Measurements from ENCODE around the gene ADGRV1.
A peak's percentile ranks its signal among the peaks of the same experiment; 100 is the strongest.

Gene ADGRV1

GRCh38 chr5:90551376-90551775 is 7.2 kb upstream of the ADGRV1 start:
- Histone ChIP-seq H3K4me3 (ENCODE audit: insufficient read depth, low read depth, low read length) (no peak overlapping the region), H3K36me3 (ENCODE audit: control insufficient read depth, insufficient read depth, low read length) (no peaks in the 10 kb centered on the region), H3K4me1 (ENCODE audit: control insufficient read depth, insufficient read depth, low read length) (peaks cover 4% of the 10 kb centered on the region), H3K27me3 (ENCODE audit: control insufficient read depth, insufficient read depth, low read length, poor library complexity, severe bottlenecking) (peaks cover 2% of the 10 kb centered on the region), H3K27ac (ENCODE audit: insufficient read depth, low read depth, low read length, poor library complexity, severe bottlenecking) (no peak overlapping the region), H3K9me3 (ENCODE audit: control insufficient read depth, low read length) (no peaks in the 10 kb centered on the region)
- WGBS, 2 experiments: 90 to 95% methylated on average over 5 of the region's 5 CpGs

DNA sequence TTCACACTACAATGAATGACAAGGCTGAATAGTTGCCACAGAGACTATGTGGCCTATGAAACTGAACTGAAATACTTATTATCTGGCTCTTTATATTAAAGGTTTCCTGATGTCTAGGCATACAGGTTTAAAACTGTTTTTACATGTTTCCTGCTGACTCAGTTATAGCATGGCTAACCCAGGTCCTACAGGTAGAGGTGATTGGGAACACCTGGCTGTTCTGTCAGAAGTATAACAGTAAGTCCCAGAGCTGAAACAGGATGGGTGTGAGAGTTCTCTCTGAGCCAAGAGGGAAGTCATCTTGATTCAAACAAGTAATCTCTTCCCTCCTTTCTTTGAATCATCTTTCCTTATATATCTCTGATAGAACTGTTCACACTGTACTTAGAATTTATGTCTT is 4.9 kb upstream of the ADGRV1 start:
- Histone ChIP-seq H3K9me3 (ENCODE audit: control insufficient read depth, low read length) (no peaks in the 10 kb centered on the region), H3K4me1 (ENCODE audit: control insufficient read depth, insufficient read depth, low read length) (peaks cover 12% of the 10 kb centered on the region), H3K4me3 (ENCODE audit: insufficient read depth, low read depth, low read length) (no peak overlapping the region), H3K27me3 (ENCODE audit: control insufficient read depth, insufficient read depth, low read length, poor library complexity, severe bottlenecking) (peaks cover 19% of the 10 kb centered on the region), H3K36me3 (ENCODE audit: control insufficient read depth, insufficient read depth, low read length) (no peaks in the 10 kb centered on the region), H3K27ac (ENCODE audit: insufficient read depth, low read depth, low read length, poor library complexity, severe bottlenecking) (no peak overlapping the region)

DNA sequence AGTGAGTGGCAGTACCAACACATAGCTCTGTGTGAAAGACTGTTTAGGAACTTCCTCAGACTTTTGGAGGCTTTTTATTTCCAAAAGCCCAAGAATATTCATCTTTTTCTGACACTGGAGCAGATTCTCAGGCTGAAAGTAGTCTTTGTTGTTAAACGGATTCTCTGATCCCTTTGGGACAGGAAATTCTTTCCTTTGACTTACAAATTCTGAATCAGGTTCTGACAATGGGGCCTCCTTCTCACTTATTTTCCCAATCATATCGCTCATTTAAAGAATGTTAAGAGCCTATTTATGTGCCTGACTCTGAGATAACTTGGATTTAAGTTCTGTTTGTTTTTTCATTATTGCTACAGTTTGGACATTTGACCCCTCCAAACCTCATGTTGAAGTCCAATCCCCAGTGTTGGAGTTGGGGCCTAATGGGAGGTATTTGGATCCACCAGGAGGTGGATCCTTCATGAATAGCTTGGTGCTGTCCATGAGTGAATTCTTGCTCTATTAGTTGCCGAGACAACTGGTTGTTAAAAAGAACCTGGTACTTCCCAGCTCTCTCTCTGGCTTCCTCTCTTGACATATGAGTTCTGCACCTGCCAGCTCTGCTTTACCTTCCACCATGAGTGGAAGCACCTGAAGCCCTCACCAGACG is 4.1 kb upstream of the ADGRV1 start:
- Histone ChIP-seq H3K27ac (ENCODE audit: insufficient read depth, low read depth, low read length, poor library complexity, severe bottlenecking) (no peak overlapping the region), H3K4me3 (ENCODE audit: insufficient read depth, low read depth, low read length) (no peak overlapping the region), H3K9me3 (ENCODE audit: control insufficient read depth, low read length) (no peaks in the 10 kb centered on the region), H3K27me3 (ENCODE audit: control insufficient read depth, insufficient read depth, low read length, poor library complexity, severe bottlenecking) (peaks cover 19% of the 10 kb centered on the region), H3K4me1 (ENCODE audit: control insufficient read depth, insufficient read depth, low read length) (peaks cover 12% of the 10 kb centered on the region), H3K36me3 (ENCODE audit: control insufficient read depth, insufficient read depth, low read length) (no peaks in the 10 kb centered on the region)
- 53 to 63% methylated on average over 3 to 4 of the region's 4 CpGs for WGBS, 2 experiments

DNA sequence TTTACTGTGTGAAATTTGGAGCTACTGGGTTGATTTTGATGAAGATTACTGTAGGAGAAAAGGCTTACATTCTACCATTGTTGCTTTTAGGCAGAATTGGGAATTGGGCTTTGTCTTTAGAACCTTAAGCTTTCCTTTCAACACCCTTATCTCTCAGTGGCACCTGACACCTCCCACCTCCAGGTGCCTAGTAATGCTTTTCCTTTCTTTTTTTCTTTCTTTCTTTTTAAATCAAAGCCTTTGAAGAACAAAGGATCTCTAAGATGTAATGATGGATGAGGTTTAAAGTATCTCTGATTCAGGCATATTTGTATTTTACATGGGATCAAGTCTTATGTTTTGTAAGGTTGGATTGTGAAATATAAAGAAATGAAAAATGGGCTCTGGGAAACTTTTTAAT is 2.9 kb upstream of the ADGRV1 start:
- no peaks in the 10 kb centered on the region for H3K9me3 ChIP-seq (ENCODE audit: control insufficient read depth, low read length)
- no peak overlapping the region for H3K27ac ChIP-seq (ENCODE audit: insufficient read depth, low read depth, low read length, poor library complexity, severe bottlenecking)
- H3K4me1 ChIP-seq (ENCODE audit: control insufficient read depth, insufficient read depth, low read length): peaks cover 12% of the 10 kb centered on the region
- H3K4me3 ChIP-seq (ENCODE audit: insufficient read depth, low read depth, low read length): no peak overlapping the region
- H3K36me3 ChIP-seq (ENCODE audit: control insufficient read depth, insufficient read depth, low read length): no peaks in the 10 kb centered on the region
- peaks cover 19% of the 10 kb centered on the region for H3K27me3 ChIP-seq (ENCODE audit: control insufficient read depth, insufficient read depth, low read length, poor library complexity, severe bottlenecking)

DNA sequence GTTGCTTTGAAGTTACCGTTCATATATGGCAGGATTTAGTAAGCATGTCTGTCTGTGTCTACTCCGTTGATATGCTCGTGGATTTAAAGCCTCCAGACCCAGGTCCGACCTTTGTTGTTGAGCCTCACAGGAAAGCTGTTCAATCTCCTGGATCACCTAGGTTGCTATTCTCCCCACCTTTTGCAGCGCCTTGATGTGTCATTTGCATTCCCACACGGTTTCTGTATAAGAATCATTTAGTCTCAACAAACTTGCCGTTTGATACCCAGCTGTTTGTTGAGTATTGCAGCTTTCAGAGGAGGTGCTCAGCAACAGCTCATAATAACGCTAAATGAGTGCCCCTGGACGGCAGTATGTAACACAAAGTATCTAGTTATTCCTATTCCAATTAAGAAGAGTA is 1.2 kb upstream of the ADGRV1 start:
- peak overlapping the region; percentile 92 for H3K4me3 ChIP-seq (ENCODE audit: insufficient read depth, low read depth, low read length)
- H3K27me3 ChIP-seq (ENCODE audit: control insufficient read depth, insufficient read depth, low read length, poor library complexity, severe bottlenecking): peaks cover 19% of the 10 kb centered on the region
- H3K27ac ChIP-seq (ENCODE audit: insufficient read depth, low read depth, low read length, poor library complexity, severe bottlenecking): no peak overlapping the region
- H3K36me3 ChIP-seq (ENCODE audit: control insufficient read depth, insufficient read depth, low read length): no peaks in the 10 kb centered on the region
- H3K9me3 ChIP-seq (ENCODE audit: control insufficient read depth, low read length): no peaks in the 10 kb centered on the region
- 8 to 10% methylated on average over 9 of the region's 9 CpGs for WGBS, 2 experiments
- peaks cover 13% of the 10 kb centered on the region for H3K4me1 ChIP-seq (ENCODE audit: control insufficient read depth, insufficient read depth, low read length)

- no peaks in the 10 kb centered on the region for H3K9me3 ChIP-seq (ENCODE audit: control insufficient read depth, low read length)
- H3K4me1 ChIP-seq (ENCODE audit: control insufficient read depth, insufficient read depth, low read length): peaks cover 18% of the 10 kb centered on the region
- peak overlapping the region; percentile 92 for H3K4me3 ChIP-seq (ENCODE audit: insufficient read depth, low read depth, low read length)
- no peaks in the 10 kb centered on the region for H3K36me3 ChIP-seq (ENCODE audit: control insufficient read depth, insufficient read depth, low read length)
- H3K27me3 ChIP-seq (ENCODE audit: control insufficient read depth, insufficient read depth, low read length, poor library complexity, severe bottlenecking): peaks cover 19% of the 10 kb centered on the region
- no peak overlapping the region for H3K27ac ChIP-seq (ENCODE audit: insufficient read depth, low read depth, low read length, poor library complexity, severe bottlenecking)
- 12 to 27% methylated on average over 3 of the region's 3 CpGs for WGBS, 2 experiments
These were observed 726 bp upstream of the ADGRV1 start for GRCh38 chr5:90557871-90558270.

DNA sequence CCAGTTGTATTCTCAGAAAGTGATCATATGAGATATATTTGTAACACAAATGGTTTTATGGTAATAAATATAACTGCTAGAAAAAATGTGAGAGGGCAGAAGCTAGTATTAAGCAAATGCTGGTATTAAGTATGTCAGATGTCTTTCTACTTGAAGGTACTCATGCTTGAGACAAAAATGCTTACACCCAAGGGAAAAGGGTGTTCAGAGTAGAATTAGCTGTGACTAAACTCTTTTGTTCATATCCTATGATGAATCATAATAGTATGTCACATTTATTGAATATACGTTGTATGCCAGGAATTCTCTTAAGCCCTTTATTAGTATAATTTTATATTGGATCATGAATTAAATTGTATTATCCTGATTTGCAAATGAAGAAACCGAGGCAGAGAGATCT is 2.2 kb downstream of the ADGRV1 start:
- Histone ChIP-seq H3K36me3 (ENCODE audit: control insufficient read depth, insufficient read depth, low read length) (no peaks in the 10 kb centered on the region), H3K4me3 (ENCODE audit: insufficient read depth, low read depth, low read length) (no peak overlapping the region), H3K27ac (ENCODE audit: insufficient read depth, low read depth, low read length, poor library complexity, severe bottlenecking) (no peak overlapping the region), H3K27me3 (ENCODE audit: control insufficient read depth, insufficient read depth, low read length, poor library complexity, severe bottlenecking) (peaks cover 19% of the 10 kb centered on the region), H3K9me3 (ENCODE audit: control insufficient read depth, low read length) (no peaks in the 10 kb centered on the region), H3K4me1 (ENCODE audit: control insufficient read depth, insufficient read depth, low read length) (peaks cover 19% of the 10 kb centered on the region)
- 50% methylated on average over 1 of the region's 2 CpGs; no CpG with 5 or more reads in 1 of the 2 experiments for WGBS, 2 experiments

DNA sequence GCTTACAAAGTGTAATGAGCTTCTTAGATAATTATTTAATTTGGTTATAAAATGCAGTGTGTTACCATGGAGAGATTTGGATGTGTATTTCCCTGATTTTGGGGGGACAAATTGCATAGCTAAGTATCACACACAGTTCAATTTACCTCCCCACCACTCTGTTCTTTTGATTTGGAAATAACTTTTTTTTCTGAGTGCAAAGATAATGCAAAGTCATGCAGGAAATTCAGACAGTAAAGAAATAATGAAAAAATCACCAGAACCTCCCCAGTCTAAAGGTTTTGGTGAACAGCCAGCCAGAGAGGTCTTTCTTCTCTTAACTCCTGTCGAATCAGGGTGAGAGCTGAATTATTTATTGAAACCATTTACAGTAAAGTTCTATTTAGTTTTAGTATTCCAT is 3.2 kb downstream of the ADGRV1 start:
- H3K27ac ChIP-seq (ENCODE audit: insufficient read depth, low read depth, low read length, poor library complexity, severe bottlenecking): no peak overlapping the region
- 40% methylated on average over 1 of the region's 1 CpG; no CpG with 5 or more reads in 1 of the 2 experiments for WGBS, 2 experiments
- H3K4me3 ChIP-seq (ENCODE audit: insufficient read depth, low read depth, low read length): no peak overlapping the region
- H3K9me3 ChIP-seq (ENCODE audit: control insufficient read depth, low read length): no peaks in the 10 kb centered on the region
- peaks cover 19% of the 10 kb centered on the region for H3K4me1 ChIP-seq (ENCODE audit: control insufficient read depth, insufficient read depth, low read length)
- no peaks in the 10 kb centered on the region for H3K36me3 ChIP-seq (ENCODE audit: control insufficient read depth, insufficient read depth, low read length)
- H3K27me3 ChIP-seq (ENCODE audit: control insufficient read depth, insufficient read depth, low read length, poor library complexity, severe bottlenecking): peaks cover 14% of the 10 kb centered on the region

DNA sequence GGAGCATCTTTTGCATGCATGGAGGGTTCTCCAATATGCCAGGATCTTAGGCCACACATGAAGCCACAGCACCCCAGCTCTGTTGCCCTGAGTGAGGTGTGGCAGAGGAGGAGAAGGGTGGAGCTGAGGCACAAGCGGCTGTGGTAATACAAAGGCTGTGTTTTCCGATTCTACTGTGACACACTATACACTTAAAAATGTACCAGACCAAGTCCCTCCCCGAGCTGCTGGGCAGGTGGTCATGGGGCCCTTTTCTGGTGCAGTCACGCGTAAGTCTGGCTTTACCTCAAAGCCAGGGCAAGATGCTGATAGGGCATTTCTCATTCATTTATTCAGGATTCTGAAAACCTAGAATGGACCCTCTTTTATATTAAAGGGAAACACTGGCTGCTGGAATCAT is 3.7 kb downstream of the ADGRV1 start:
- no peaks in the 10 kb centered on the region for H3K9me3 ChIP-seq (ENCODE audit: control insufficient read depth, low read length)
- peaks cover 18% of the 10 kb centered on the region for H3K4me1 ChIP-seq (ENCODE audit: control insufficient read depth, insufficient read depth, low read length)
- no peak overlapping the region for H3K4me3 ChIP-seq (ENCODE audit: insufficient read depth, low read depth, low read length)
- 33 to 36% methylated on average over 5 of the region's 5 CpGs for whole genome bisulfite sequencing, 2 experiments
- no peaks in the 10 kb centered on the region for H3K36me3 ChIP-seq (ENCODE audit: control insufficient read depth, insufficient read depth, low read length)
- peaks cover 9% of the 10 kb centered on the region for H3K27me3 ChIP-seq (ENCODE audit: control insufficient read depth, insufficient read depth, low read length, poor library complexity, severe bottlenecking)
- peak overlapping the region; percentile 6 for H3K27ac ChIP-seq (ENCODE audit: insufficient read depth, low read depth, low read length, poor library complexity, severe bottlenecking)

GRCh38 chr5:90563108-90563507 is 4.5 kb downstream of the ADGRV1 start:
- Histone ChIP-seq H3K9me3 (ENCODE audit: control insufficient read depth, low read length) (no peaks in the 10 kb centered on the region), H3K27me3 (ENCODE audit: control insufficient read depth, insufficient read depth, low read length, poor library complexity, severe bottlenecking) (peaks cover under 1% of the 10 kb centered on the region), H3K27ac (ENCODE audit: insufficient read depth, low read depth, low read length, poor library complexity, severe bottlenecking) (peak overlapping the region; percentile 16), H3K36me3 (ENCODE audit: control insufficient read depth, insufficient read depth, low read length) (no peaks in the 10 kb centered on the region), H3K4me3 (ENCODE audit: insufficient read depth, low read depth, low read length) (no peak overlapping the region), H3K4me1 (ENCODE audit: control insufficient read depth, insufficient read depth, low read length) (peaks cover 11% of the 10 kb centered on the region)
- WGBS, 2 experiments: 9 to 14% methylated on average over 1 of the region's 1 CpG

DNA sequence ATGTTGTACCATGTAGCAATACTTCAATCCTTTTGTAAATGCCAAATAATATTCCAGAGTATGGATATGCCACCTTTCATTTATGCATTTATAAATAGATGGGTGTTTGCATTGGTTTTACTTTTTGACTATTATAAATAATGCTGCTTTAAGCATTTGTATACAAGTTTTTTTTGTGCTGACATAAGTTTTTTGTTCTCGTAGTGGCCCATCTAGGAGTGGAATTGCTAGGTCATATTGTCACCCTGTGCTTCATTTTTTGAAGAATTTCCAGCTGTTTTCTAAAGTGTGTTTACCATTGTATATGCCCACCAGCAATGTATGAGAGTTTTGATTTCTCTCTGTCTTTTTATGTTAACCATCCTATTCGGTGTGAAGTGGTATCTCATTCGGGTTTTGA is 6.9 kb downstream of the ADGRV1 start:
- WGBS, 2 experiments: 93 to 98% methylated on average over 3 of the region's 3 CpGs
- H3K4me1 ChIP-seq (ENCODE audit: control insufficient read depth, insufficient read depth, low read length): peaks cover 11% of the 10 kb centered on the region

More for the DNA sequence above, 6.9 kb downstream of the ADGRV1 start:
- Histone ChIP-seq H3K27ac (ENCODE audit: insufficient read depth, low read depth, low read length, poor library complexity, severe bottlenecking) (no peak overlapping the region), H3K4me3 (ENCODE audit: insufficient read depth, low read depth, low read length) (no peak overlapping the region), H3K27me3 (ENCODE audit: control insufficient read depth, insufficient read depth, low read length, poor library complexity, severe bottlenecking) (no peaks in the 10 kb centered on the region), H3K36me3 (ENCODE audit: control insufficient read depth, insufficient read depth, low read length) (no peaks in the 10 kb centered on the region), H3K9me3 (ENCODE audit: control insufficient read depth, low read length) (no peaks in the 10 kb centered on the region)

Measured in ectodermal cell (in vitro differentiated cells).